Measurements from ENCODE around the gene GPC3. TPM values are rescaled to one million over a fixed set of nuclear protein-coding genes. Genes with fewer than 3 reads are reported as not detected.

GPC3 gene
- polyA plus RNA-seq, 2 of the 4 experiments (the other 2 are of a cell fraction): not detected

DNA sequence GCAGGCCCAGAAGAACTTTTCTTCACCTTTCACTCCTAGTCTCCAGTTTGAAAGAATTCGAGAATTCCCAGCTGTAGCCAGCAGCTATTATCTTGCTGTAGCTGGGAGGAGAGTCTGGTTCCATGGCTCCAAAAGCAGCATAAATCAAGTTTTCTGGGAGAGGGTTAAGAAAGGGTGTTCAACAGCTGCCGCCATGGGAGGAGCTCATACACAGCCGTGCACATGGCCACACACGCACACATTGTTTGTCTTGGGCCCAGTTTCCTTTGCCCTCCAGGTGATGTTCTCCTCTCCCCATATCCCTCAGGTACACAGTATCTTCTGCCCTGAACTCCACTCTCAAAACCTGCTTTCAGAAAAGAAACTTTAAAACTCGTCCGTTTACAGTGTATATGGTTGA, 4.1 kb upstream of the GPC3 start:
- no peaks in the 10 kb centered on the region for H3K9me3 ChIP-seq
- no peak overlapping the region for H3K4me2 ChIP-seq
- POLR2A ChIA-PET: no interaction called here
- H3K4me1 ChIP-seq: no peaks in the 10 kb centered on the region
- 35% methylated on average over 6 of the region's 6 CpGs for WGBS (ENCODE audit: missing lambda C conversion rate)
- CTCF ChIA-PET: no interaction called here
- TF ChIP-seq CEBPB (IDR thresholded peaks at IDR 0.05) (no peak), HDAC2 (IDR thresholded peaks at IDR 0.05) (no peak), GATA3 (IDR thresholded peaks at IDR 0.05; ENCODE audit: borderline replicate concordance) (no peak), CBX2 (IDR thresholded peaks at IDR 0.05; ENCODE audit: borderline replicate concordance, low read depth) (no peak), ESRRA (IDR thresholded peaks at IDR 0.05; ENCODE audit: borderline replicate concordance, low read length) (no peak), RARB (CRISPR knock-in tag; IDR thresholded peaks at IDR 0.05) (no peak), PHF8 (IDR thresholded peaks at IDR 0.05; ENCODE audit: borderline replicate concordance, low read depth) (no peak), JUN (IDR thresholded peaks at IDR 0.05) (no peak), CBX8 (IDR thresholded peaks at IDR 0.05) (no peak), NFE2L2 (conservative IDR thresholded peaks at IDR 0.05; ENCODE audit: low read length) (no peak), POLR2A (IDR thresholded peaks at IDR 0.05; ENCODE audit: low read length) (no peak), SMC3 (IDR thresholded peaks at IDR 0.05) (no peak), POLR2AphosphoS2 (conservative IDR thresholded peaks at IDR 0.05; ENCODE audit: low read length) (no peak), ZSCAN20 (CRISPR knock-in tag; IDR thresholded peaks at IDR 0.05) (no peak)
- FAIRE-seq (no peak), DNase-seq (ENCODE audit: low read depth in 1 of 2, low spot score in 1 of 2) (no peak), ATAC-seq (no peak)
- H3K27ac ChIP-seq: no peak overlapping the region
- H3K4me3 ChIP-seq: no peak overlapping the region

DNA sequence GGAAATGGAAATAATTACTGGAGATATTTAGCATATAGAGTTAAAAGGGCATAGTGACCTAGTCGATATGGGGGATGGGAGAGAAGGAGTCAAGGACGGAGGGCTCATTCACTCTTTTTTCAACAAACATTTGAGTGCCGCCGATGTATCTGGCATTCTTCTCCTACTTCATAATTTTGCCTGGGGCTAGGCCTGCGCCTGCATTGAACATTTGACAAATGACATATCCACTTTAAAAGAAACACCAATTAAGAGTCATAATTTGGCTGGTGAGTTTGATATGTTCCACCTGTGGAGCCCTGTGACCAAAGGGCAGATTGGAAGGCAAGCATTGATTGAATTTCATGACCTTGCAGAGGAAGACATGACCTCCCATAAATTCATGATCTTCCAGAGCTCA, 2.6 kb upstream of the GPC3 start:
- no peak overlapping the region for H3K4me3 ChIP-seq
- FAIRE-seq (no peak), ATAC-seq (no peak), DNase-seq (ENCODE audit: low read depth in 1 of 2, low spot score in 1 of 2) (no peak)
- no peak overlapping the region for H3K4me2 ChIP-seq
- H3K27ac ChIP-seq: no peak overlapping the region
- 45% methylated on average over 5 of the region's 5 CpGs for WGBS (ENCODE audit: missing lambda C conversion rate)
- no peaks in the 10 kb centered on the region for H3K9me3 ChIP-seq
- ChIA-PET POLR2A (no interaction called here), CTCF (no interaction called here)
- H3K4me1 ChIP-seq: no peaks in the 10 kb centered on the region
- TF ChIP-seq, protein P1, sequence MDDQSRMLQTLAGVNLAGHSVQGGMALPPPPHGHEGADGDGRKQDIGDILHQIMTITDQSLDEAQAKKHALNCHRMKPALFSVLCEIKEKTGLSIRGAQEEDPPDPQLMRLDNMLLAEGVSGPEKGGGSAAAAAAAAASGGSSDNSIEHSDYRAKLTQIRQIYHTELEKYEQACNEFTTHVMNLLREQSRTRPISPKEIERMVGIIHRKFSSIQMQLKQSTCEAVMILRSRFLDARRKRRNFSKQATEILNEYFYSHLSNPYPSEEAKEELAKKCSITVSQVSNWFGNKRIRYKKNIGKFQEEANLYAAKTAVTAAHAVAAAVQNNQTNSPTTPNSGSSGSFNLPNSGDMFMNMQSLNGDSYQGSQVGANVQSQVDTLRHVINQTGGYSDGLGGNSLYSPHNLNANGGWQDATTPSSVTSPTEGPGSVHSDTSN (IDR thresholded peaks at IDR 0.05): no peak
- no peak for TF ChIP-seq GATA3 (IDR thresholded peaks at IDR 0.05; ENCODE audit: borderline replicate concordance)
- no peak for TF ChIP-seq NR3C1 (IDR thresholded peaks at IDR 0.05)
- no peak for TF ChIP-seq POLR2A (IDR thresholded peaks at IDR 0.05; ENCODE audit: low read length)
- TF ChIP-seq, protein P2, sequence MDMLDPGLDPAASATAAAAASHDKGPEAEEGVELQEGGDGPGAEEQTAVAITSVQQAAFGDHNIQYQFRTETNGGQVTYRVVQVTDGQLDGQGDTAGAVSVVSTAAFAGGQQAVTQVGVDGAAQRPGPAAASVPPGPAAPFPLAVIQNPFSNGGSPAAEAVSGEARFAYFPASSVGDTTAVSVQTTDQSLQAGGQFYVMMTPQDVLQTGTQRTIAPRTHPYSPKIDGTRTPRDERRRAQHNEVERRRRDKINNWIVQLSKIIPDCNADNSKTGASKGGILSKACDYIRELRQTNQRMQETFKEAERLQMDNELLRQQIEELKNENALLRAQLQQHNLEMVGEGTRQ (IDR thresholded peaks at IDR 0.05): no peak
- no peak for TF ChIP-seq HDAC2 (IDR thresholded peaks at IDR 0.05)
- TF ChIP-seq CEBPB (IDR thresholded peaks at IDR 0.05): no peak
- no peak for TF ChIP-seq FOSL2 (IDR thresholded peaks at IDR 0.05)
- TF ChIP-seq FOSL2 (CRISPR knock-in tag; IDR thresholded peaks at IDR 0.05): no peak
- no peak for TF ChIP-seq HOXB13 (CRISPR knock-in tag; IDR thresholded peaks at IDR 0.05; ENCODE audit: low read depth)
- no peak for TF ChIP-seq ZNF302 (CRISPR knock-in tag; IDR thresholded peaks at IDR 0.05)
- TF ChIP-seq RFX5 (IDR thresholded peaks at IDR 0.05): no peak
- no peak for TF ChIP-seq POLR2AphosphoS2 (conservative IDR thresholded peaks at IDR 0.05; ENCODE audit: low read length)
- no peak for TF ChIP-seq MYC (IDR thresholded peaks at IDR 0.05; ENCODE audit: borderline replicate concordance, low read length)
- TF ChIP-seq, protein P3, sequence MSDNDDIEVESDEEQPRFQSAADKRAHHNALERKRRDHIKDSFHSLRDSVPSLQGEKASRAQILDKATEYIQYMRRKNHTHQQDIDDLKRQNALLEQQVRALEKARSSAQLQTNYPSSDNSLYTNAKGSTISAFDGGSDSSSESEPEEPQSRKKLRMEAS (IDR thresholded peaks at IDR 0.05): no peak
- no peak for TF ChIP-seq KDM1A (IDR thresholded peaks at IDR 0.05; ENCODE audit: low read depth)
- TF ChIP-seq EHF (CRISPR knock-in tag; IDR thresholded peaks at IDR 0.05): no peak
- TF ChIP-seq, protein P4, sequence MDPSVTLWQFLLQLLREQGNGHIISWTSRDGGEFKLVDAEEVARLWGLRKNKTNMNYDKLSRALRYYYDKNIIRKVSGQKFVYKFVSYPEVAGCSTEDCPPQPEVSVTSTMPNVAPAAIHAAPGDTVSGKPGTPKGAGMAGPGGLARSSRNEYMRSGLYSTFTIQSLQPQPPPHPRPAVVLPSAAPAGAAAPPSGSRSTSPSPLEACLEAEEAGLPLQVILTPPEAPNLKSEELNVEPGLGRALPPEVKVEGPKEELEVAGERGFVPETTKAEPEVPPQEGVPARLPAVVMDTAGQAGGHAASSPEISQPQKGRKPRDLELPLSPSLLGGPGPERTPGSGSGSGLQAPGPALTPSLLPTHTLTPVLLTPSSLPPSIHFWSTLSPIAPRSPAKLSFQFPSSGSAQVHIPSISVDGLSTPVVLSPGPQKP (IDR thresholded peaks at IDR 0.05; ENCODE audit: low read depth, low read length): no peak
- no peak for TF ChIP-seq ZFP36 (IDR thresholded peaks at IDR 0.05; ENCODE audit: borderline replicate concordance, partially characterized antibody)
- TF ChIP-seq SMC3 (IDR thresholded peaks at IDR 0.05): no peak
- TF ChIP-seq, protein P5, sequence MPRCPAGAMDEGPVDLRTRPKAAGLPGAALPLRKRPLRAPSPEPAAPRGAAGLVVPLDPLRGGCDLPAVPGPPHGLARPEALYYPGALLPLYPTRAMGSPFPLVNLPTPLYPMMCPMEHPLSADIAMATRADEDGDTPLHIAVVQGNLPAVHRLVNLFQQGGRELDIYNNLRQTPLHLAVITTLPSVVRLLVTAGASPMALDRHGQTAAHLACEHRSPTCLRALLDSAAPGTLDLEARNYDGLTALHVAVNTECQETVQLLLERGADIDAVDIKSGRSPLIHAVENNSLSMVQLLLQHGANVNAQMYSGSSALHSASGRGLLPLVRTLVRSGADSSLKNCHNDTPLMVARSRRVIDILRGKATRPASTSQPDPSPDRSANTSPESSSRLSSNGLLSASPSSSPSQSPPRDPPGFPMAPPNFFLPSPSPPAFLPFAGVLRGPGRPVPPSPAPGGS (IDR thresholded peaks at IDR 0.05): no peak
